ENCODE measurements around the gene CRB1. TPM values are rescaled to one million over a fixed set of nuclear protein-coding genes. Genes with fewer than 3 reads are reported as not detected.

CRB1 gene
- total RNA-seq, 4 donors from 2014 or later: 0.44 to 2.5 (median 1.0) TPM

- H3K27ac ChIP-seq: no peak overlapping the region
- no peaks in the 10 kb centered on the region for H3K9me3 ChIP-seq
- DNase-seq: no peak
- H3K27me3 ChIP-seq: no peaks in the 10 kb centered on the region
- in situ Hi-C loops (cut with MboI; ENCODE audit: low sequenced_read_pairs in 4 of 4): no loop called here
- TF ChIP-seq POLR2A (IDR thresholded peaks at IDR 0.05): no peak
- intact Hi-C loops (cut with DNase I; ENCODE audit: low total_unique reads): no loop called here
- no peak for ATAC-seq
- H3K4me3 ChIP-seq: no peak overlapping the region
- no peaks in the 10 kb centered on the region for H3K4me1 ChIP-seq
- no peaks in the 10 kb centered on the region for H3K36me3 ChIP-seq
These were observed 36.7 kb downstream of the CRB1 start for GRCh38 chr1:197304638-197305200.

GRCh38 chr1:197305925-197306324 is 37.9 kb downstream of the CRB1 start:
- intact Hi-C loops (cut with DNase I; ENCODE audit: low total_unique reads): no loop called here
- in situ Hi-C loops (cut with MboI; ENCODE audit: low sequenced_read_pairs in 4 of 4): no loop called here
- no peak for DNase-seq

GRCh38 chr1:197306381-197307062 is 38.5 kb downstream of the CRB1 start:
- no peak for DNase-seq
- TF ChIP-seq CTCF (IDR thresholded peaks at IDR 0.05 in 4 of 5, conservative IDR thresholded peaks at IDR 0.05 in 1 of 5): no peak
- TF ChIP-seq POLR2A (IDR thresholded peaks at IDR 0.05): no peak
- Histone ChIP-seq H3K27ac (no peak overlapping the region), H3K27me3 (no peaks in the 10 kb centered on the region), H3K4me1 (no peaks in the 10 kb centered on the region), H3K9me3 (no peaks in the 10 kb centered on the region), H3K4me3 (no peak overlapping the region), H3K36me3 (no peaks in the 10 kb centered on the region)
- in situ Hi-C loops (cut with MboI; ENCODE audit: low sequenced_read_pairs in 4 of 4): no loop called here
- intact Hi-C loops (cut with DNase I; ENCODE audit: low total_unique reads): no loop called here
- no peak for ATAC-seq

More at GRCh38 chr1:197305925-197306324, 37.9 kb downstream of the CRB1 start:
- H3K36me3 ChIP-seq: no peaks in the 10 kb centered on the region
- TF ChIP-seq POLR2A (IDR thresholded peaks at IDR 0.05): no peak
- no peak for TF ChIP-seq CTCF (IDR thresholded peaks at IDR 0.05 in 4 of 5, conservative IDR thresholded peaks at IDR 0.05 in 1 of 5)
- H3K27ac ChIP-seq: no peak overlapping the region
- no peak for ATAC-seq
- H3K9me3 ChIP-seq: no peaks in the 10 kb centered on the region
- no peak overlapping the region for H3K4me3 ChIP-seq
- H3K4me1 ChIP-seq: no peaks in the 10 kb centered on the region
- H3K27me3 ChIP-seq: no peaks in the 10 kb centered on the region

- in situ Hi-C loops (cut with MboI; ENCODE audit: low sequenced_read_pairs in 4 of 4) (no loop called here), intact Hi-C loops (cut with DNase I; ENCODE audit: low total_unique reads) (no loop called here)
- Histone ChIP-seq H3K4me3 (no peak overlapping the region), H3K36me3 (no peaks in the 10 kb centered on the region), H3K27me3 (no peaks in the 10 kb centered on the region), H3K27ac (no peak overlapping the region), H3K4me1 (no peaks in the 10 kb centered on the region), H3K9me3 (no peaks in the 10 kb centered on the region)
- DNase-seq (no peak), ATAC-seq (no peak)
- TF ChIP-seq POLR2A (IDR thresholded peaks at IDR 0.05) (no peak), CTCF (IDR thresholded peaks at IDR 0.05 in 4 of 5, conservative IDR thresholded peaks at IDR 0.05 in 1 of 5) (no peak)
These were observed 39.1 kb downstream of the CRB1 start for GRCh38 chr1:197307136-197307535.

GRCh38 chr1:197307551-197307950 is 39.5 kb downstream of the CRB1 start:
- intact Hi-C loops (cut with DNase I; ENCODE audit: low total_unique reads): no loop called here

More at GRCh38 chr1:197307551-197307950, 39.5 kb downstream of the CRB1 start:
- TF ChIP-seq CTCF (IDR thresholded peaks at IDR 0.05 in 4 of 5, conservative IDR thresholded peaks at IDR 0.05 in 1 of 5) (no peak), POLR2A (IDR thresholded peaks at IDR 0.05) (no peak)
- H3K9me3 ChIP-seq: no peaks in the 10 kb centered on the region
- no peaks in the 10 kb centered on the region for H3K27me3 ChIP-seq
- in situ Hi-C loops (cut with MboI; ENCODE audit: low sequenced_read_pairs in 4 of 4): no loop called here
- H3K27ac ChIP-seq: no peak overlapping the region
- H3K36me3 ChIP-seq: no peaks in the 10 kb centered on the region
- H3K4me3 ChIP-seq: no peak overlapping the region
- DNase-seq: no peak
- no peak for ATAC-seq
- H3K4me1 ChIP-seq: no peaks in the 10 kb centered on the region
